A549 treated with ZK216348 at 1 μM for 4 hours (cell line): ENCODE results near the gene ETF1. TPM values are rescaled to one million over a fixed set of nuclear protein-coding genes. Genes with fewer than 3 reads are reported as not detected.

Experiments
- total RNA-seq: library from RNA; stranded (reverse); fragments of 200-300 nt; extraction: Qiagen RNA extraction; gene quantifications from 5 replicates; pipeline ENCODE4 v1.2.3, GENCODE V29; 2022; ENCODE audit warnings: low read depth

ETF1 gene
- total RNA-seq = 113 to 174 TPM (median 114 TPM) in 5 replicates

DNA sequence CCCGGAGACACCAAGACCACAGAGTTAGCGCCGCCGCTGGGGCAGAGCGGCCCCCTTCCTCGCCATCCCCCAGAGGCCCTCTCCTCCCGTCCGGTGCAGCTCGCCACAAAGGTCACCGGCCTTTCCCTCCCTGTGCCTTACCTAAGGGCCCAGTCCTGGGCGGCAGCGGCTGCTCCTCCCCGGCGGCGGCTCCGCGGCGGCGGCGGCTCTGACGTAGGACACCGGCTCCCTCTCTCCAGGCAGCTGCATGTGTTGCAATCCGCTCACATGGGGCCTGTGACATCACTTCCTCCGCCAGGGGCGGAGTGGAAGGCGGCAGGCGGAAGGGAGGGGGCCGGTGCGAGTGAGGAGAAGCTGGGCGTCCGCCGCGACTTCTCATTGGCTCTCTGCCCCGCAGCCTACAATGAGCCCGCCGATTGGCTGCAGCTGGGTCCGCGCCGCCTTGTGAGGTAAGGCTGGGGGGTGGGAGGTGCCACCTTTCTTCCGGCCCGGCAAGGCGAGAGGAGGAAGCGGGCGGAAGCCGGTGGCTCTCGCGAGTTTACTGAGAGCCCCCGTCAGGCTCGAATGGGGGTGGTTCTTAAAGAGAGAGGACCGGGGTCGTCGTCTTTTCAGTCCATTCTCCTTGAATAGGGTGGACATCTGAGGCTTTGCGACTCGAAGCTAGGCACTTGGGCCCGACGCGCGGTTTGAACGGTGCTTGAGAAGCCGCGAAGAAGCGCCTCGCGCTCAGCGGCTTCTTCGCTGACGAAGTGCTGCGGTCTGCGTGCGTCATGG lies at the start of gene ETF1:
Gene ETF1, minus strand, starts transcription at position 281 of the 774 bp plus-strand sequence. CDS start 318 bp downstream, outside the sequence.

DNA sequence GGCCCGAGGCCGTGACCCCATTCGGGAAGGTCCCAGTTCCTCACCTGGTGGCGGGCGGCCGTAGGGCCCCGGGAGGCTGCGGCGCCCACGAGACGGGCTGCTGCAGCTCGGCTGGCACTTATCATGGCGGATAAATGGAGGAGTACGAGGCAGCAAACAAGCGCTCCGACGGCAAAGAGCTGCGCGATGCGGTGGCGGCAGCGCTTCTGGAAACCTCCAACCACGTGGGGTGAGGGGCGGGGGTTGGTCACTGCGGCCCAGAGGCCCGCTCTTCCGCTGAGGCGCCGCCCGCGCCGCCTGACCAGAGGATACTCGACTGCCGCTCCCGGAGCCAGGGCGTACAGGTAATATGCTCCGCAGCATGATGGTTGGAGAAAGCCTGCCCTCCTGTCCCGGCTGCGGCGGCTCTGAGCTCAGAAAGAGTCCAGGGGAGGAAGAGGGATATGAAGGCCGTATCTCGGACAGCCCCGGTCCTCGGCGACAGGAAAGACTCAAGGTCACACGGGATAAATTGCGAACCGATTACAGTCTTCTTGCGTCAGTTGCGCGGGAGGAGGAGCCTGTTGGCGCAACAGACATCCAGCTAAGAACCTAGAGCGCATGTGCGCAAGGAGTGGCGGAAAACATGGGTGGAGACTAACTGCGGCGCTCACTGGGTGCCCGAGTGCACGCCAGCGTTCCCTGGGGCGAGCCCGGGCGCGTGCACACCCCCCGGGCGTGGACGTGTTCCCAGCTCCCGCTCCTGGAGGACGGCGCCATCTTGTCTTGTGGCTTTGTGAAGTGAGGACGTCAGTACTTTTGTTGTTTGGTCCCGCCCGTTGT lies 32.4 kb upstream of the ETF1 start, which contains the start of gene HSPA9:
Gene HSPA9, minus strand, starts transcription at position 208 of the 822 bp plus-strand sequence. Its CDS starts 83 bp downstream, at position 125.

DNA sequence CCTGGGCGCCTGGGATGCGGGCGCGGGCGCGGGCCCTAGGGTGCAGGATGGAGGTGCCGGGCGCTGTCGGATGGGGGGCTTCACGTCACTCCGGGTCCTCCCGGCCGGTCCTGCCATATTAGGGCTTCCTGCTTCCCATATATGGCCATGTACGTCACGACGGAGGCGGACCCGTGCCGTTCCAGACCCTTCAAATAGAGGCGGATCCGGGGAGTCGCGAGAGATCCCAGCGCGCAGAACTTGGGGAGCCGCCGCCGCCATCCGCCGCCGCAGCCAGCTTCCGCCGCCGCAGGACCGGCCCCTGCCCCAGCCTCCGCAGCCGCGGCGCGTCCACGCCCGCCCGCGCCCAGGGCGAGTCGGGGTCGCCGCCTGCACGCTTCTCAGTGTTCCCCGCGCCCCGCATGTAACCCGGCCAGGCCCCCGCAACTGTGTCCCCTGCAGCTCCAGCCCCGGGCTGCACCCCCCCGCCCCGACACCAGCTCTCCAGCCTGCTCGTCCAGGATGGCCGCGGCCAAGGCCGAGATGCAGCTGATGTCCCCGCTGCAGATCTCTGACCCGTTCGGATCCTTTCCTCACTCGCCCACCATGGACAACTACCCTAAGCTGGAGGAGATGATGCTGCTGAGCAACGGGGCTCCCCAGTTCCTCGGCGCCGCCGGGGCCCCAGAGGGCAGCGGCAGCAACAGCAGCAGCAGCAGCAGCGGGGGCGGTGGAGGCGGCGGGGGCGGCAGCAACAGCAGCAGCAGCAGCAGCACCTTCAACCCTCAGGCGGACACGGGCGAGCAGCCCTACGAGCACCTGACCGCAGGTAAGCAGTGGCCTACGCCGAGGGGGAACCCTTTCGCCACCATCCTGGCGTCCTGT lies 77.5 kb downstream of the ETF1 start, which contains the start of gene EGR1:
Gene EGR1, plus strand, starts transcription at position 219 of the 864 bp plus-strand sequence. Its CDS starts 283 bp downstream, at position 502.

Other genes with a start within 250 kb of the ETF1 start
- 10.3 to 13.5 TPM (median 10.6 TPM) in 5 replicates for gene CDC25C, start 211.4 kb downstream of the ETF1 start, total RNA-seq
- gene FAM53C, start 205.0 kb downstream of the ETF1 start, total RNA-seq = 15.2 to 22.0 TPM (median 21.2 TPM) in 5 replicates
- 40.6 to 45.8 TPM (median 42.9 TPM) in 5 replicates for gene KDM3B, start 190.6 kb downstream of the ETF1 start, total RNA-seq
- gene REEP2, start 104.2 kb downstream of the ETF1 start, total RNA-seq = 6.1 to 8.2 TPM (median 6.8 TPM) in 5 replicates
- 9.5 to 13.7 TPM (median 10.0 TPM) in 5 replicates for gene EGR1, start 77.8 kb downstream of the ETF1 start, total RNA-seq
- gene HSPA9, start 32.2 kb upstream of the ETF1 start, total RNA-seq = 320 to 364 TPM (median 347 TPM) in 5 replicates
- gene CTNNA1, start 210.2 kb upstream of the ETF1 start, total RNA-seq = 182 to 215 TPM (median 194 TPM) in 5 replicates